Activated CD8-positive, alpha-beta T cell treated with anti-CD3 and anti-CD28 coated beads for 36 hours (primary cell): Measurements from ENCODE around the gene RXRA. TPM values are rescaled to one million over a fixed set of nuclear protein-coding genes. Genes with fewer than 3 reads are reported as not detected.

Experiments used
- ATAC-seq: fragments of 200-7000 bp; cut with Tn5 transposase; one replicate; pipeline ENCODE4 v1.10.0; 2021; ENCODE audit warnings: mild to moderate bottlenecking, moderate library complexity
- CTCF ChIA-PET: fragments of 350-600 bp; sonication (Branson Sonifier 250); formaldehyde crosslinking; loops from one replicate; lab custom pipeline; 2021; ENCODE audit warnings: antibody characterized with exemption; lab: Charles Lee
- POLR2A ChIA-PET: fragments of 350-600 bp; sonication (Branson Sonifier 250); formaldehyde crosslinking; loops from one replicate; lab custom pipeline; 2021; ENCODE audit warnings: antibody characterized with exemption; lab: Charles Lee
- DNase-seq: peaks from one replicate; pipeline ENCODE4 v3.0.0-alpha.2; 2020
- H3K27ac Mint-ChIP-seq: one replicate; pipeline ENCODE4 v1.8.0; 2021; ENCODE audit warnings: mild to moderate bottlenecking, mixed read lengths
- H3K27me3 Mint-ChIP-seq: one replicate; pipeline ENCODE4 v1.8.0; 2021; ENCODE audit warnings: mixed read lengths
- H3K36me3 Mint-ChIP-seq: one replicate; pipeline ENCODE4 v1.8.0; 2021; ENCODE audit warnings: low read depth, mixed read lengths
- H3K4me1 Mint-ChIP-seq: one replicate; pipeline ENCODE4 v1.8.0; 2021; ENCODE audit warnings: low read depth, mixed read lengths
- H3K4me3 Mint-ChIP-seq: one replicate; pipeline ENCODE4 v1.8.0; 2021; ENCODE audit warnings: mild to moderate bottlenecking, moderate library complexity, mixed read lengths
- H3K9me3 Mint-ChIP-seq: one replicate; pipeline ENCODE4 v1.8.0; 2021; ENCODE audit warnings: mixed read lengths
- intact Hi-C: fragments of 100-400 bp; cut with micrococcal nuclease; formaldehyde crosslinking; loops from one replicate; pipeline ENCODE4 v1.10.0; 2022
- total RNA-seq, 2 experiments: library from RNA; stranded (reverse); gene quantifications; one replicate each; pipeline ENCODE4 v1.2.3, GENCODE V29; 2021
- TF ChIP-seq, protein P1 (sequence below): fragments of 200-600 bp; IDR thresholded peaks from one replicate; pipeline ENCODE4 v1.8.0; 2022; ENCODE audit warnings: antibody characterized with exemption, mild to moderate bottlenecking

The RXRA gene
- total RNA-seq, 2 experiments from 2014 or later = 23.2 to 23.8 TPM

DNA sequence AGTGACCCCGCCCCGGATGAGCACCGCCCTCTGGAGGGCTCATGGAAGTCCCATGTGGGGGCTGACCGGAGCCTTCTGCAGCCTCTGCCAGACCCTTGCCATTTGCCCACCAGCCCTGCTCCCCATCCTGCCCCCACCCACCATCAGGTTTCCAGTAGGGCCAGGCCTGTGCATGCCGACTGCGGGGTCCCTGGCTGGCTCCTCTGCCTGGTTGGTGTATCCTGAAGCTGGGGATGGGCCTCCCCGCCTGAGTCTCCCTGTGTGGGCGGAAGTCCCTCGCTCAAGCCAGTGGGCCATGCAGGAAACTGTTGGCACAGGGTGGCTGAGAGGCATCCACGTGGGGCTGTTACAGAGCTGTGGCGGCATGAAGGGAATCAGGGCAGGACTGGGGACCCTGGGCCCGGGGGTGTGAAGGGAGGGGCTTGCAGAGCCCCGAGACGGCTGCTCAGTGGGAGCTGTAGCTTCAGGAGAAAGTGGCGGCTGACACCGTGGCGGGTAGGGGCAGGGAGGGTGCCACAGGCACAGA lies 88.7 kb downstream of the RXRA start:
- DNase-seq = no peak
- CTCF ChIA-PET = no interaction called here
- no peaks in the 10 kb centered on the region for H3K36me3 Mint-ChIP-seq
- ATAC-seq = no peak
- H3K27ac Mint-ChIP-seq = no peak overlapping the region
- H3K4me1 Mint-ChIP-seq = peaks cover under 1% of the 10 kb centered on the region
- no peak overlapping the region for H3K4me3 Mint-ChIP-seq
- no peaks in the 10 kb centered on the region for H3K27me3 Mint-ChIP-seq
- TF ChIP-seq, protein P1, sequence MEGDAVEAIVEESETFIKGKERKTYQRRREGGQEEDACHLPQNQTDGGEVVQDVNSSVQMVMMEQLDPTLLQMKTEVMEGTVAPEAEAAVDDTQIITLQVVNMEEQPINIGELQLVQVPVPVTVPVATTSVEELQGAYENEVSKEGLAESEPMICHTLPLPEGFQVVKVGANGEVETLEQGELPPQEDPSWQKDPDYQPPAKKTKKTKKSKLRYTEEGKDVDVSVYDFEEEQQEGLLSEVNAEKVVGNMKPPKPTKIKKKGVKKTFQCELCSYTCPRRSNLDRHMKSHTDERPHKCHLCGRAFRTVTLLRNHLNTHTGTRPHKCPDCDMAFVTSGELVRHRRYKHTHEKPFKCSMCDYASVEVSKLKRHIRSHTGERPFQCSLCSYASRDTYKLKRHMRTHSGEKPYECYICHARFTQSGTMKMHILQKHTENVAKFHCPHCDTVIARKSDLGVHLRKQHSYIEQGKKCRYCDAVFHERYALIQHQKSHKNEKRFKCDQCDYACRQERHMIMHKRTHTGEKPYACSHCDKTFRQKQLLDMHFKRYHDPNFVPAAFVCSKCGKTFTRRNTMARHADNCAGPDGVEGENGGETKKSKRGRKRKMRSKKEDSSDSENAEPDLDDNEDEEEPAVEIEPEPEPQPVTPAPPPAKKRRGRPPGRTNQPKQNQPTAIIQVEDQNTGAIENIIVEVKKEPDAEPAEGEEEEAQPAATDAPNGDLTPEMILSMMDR = no peak
- no peaks in the 10 kb centered on the region for H3K9me3 Mint-ChIP-seq
- intact Hi-C loops = no loop called here
- POLR2A ChIA-PET = interaction anchor here (1.0 kb wide), 1 partner anchor 9 kb away, joined by 4 read pairs; no protein-coding TSS in a partner anchor

DNA sequence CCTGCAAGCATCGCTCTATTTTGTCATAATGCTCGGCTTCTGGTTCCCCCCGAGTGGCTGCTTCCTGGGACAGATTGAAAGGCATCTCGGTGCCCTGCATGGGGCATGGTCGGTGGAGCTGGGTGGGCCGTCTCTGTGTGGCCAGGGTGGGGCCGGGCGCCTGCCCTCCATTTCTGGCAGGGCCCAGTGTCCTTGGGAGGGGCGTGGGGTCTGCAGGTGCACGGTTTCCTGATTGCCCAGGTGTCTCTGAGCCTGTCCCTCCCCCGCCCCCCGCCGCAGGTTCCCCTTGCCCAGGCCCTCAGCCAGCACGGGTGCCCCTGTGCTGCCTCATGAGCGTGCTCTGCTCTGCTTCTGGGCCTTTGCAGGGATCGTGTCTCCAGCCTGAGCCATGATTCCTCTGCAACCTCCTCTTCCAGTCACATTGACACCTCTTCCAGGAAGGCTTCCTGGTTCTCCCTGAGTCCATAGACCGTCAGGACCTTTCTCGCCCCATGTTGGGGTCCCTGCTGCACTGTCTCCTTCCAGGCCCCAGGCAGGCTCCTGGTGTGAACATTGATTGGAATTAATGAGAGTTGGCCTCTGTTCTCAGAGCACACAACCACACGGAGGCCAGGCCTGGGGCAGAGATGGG lies 90.2 kb downstream of the RXRA start:
- Mint-ChIP-seq H3K27ac (no peak overlapping the region), H3K9me3 (no peaks in the 10 kb centered on the region), H3K4me3 (no peak overlapping the region), H3K27me3 (no peaks in the 10 kb centered on the region), H3K36me3 (no peaks in the 10 kb centered on the region), H3K4me1 (no peaks in the 10 kb centered on the region)
- CTCF ChIA-PET = no interaction called here
- intact Hi-C loops = no loop called here
- TF ChIP-seq, protein P1 = no peak
- POLR2A ChIA-PET = no interaction called here
- no peak for ATAC-seq
- DNase-seq = no peak

DNA sequence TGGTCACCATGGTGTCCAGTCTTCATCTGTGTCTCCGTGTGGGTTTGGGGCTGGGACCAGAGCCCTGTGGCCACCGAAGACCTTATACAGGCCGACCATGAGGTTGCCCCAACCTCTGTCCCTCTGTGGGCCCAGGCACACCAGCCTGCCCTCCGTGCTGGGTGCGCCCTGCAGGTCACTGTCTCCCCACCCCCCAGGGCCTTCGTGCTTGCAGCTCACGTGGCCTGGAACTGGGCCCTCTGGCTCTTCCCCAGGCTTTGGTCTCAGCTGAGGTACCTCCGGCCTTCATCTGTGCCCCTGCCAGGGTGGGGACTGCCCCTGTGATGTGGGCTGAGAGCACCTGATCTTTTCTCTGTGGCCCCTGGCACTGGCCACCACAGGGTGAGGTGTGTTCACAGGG lies 92.1 kb downstream of the RXRA start:
- CTCF ChIA-PET = no interaction called here
- H3K36me3 Mint-ChIP-seq = no peaks in the 10 kb centered on the region
- intact Hi-C loops = no loop called here

DNA sequence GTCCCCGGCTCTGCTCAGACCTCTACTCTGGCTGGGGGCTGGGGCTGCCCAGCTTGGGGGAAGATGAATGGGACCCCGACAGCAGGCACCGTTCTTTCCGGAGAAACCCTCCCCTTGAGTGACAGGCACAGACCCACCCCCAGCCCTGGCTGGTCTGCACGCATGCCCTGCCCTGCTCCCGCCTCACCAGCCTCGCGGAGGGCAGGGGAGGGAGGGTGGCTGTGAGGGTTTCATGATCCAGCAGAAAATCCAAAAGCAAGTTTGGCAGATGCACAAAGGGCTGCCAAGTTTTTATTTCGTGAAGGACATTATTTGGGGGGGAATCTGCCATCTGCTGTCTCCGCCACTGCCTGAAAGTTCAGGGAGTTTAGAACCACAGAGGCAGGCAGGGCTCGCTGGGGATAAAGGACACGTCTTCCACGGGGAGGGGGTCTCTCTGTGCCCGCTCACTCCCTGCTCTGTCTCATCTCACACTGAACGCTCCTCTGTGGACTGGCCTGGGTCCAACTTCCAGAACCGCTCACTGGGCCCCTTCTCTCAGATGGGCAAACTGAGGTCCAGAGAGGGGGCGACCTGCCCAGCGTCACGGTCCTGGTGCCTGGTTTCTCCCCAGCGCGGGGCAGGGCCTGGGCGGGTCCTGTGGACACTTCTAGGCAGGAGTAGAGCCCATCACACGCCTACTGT lies 92.9 kb downstream of the RXRA start:
- ATAC-seq = no peak
- Mint-ChIP-seq H3K36me3 (no peaks in the 10 kb centered on the region), H3K4me1 (no peaks in the 10 kb centered on the region), H3K9me3 (no peaks in the 10 kb centered on the region), H3K4me3 (no peak overlapping the region), H3K27ac (no peak overlapping the region), H3K27me3 (no peaks in the 10 kb centered on the region)
- no peak for DNase-seq
- TF ChIP-seq, protein P1 = no peak
- POLR2A ChIA-PET = interaction anchor here (1.4 kb wide), 1 partner anchor 23 kb away, joined by 3 read pairs; no protein-coding TSS in a partner anchor
- CTCF ChIA-PET = no interaction called here
- intact Hi-C loops = no loop called here

More for the DNA sequence above, 92.1 kb downstream of the RXRA start:
- no peaks in the 10 kb centered on the region for H3K27me3 Mint-ChIP-seq
- no peak overlapping the region for H3K27ac Mint-ChIP-seq
- no peaks in the 10 kb centered on the region for H3K9me3 Mint-ChIP-seq
- no peak overlapping the region for H3K4me3 Mint-ChIP-seq
- ATAC-seq (no peak), DNase-seq (no peak)
- POLR2A ChIA-PET = interaction anchor here (1.2 to 1.4 kb wide), 2 partner anchors 22 to 43 kb away, joined by 3 to 4 read pairs; no protein-coding TSS in a partner anchor
- TF ChIP-seq, protein P1 = no peak
- H3K4me1 Mint-ChIP-seq = no peaks in the 10 kb centered on the region

DNA sequence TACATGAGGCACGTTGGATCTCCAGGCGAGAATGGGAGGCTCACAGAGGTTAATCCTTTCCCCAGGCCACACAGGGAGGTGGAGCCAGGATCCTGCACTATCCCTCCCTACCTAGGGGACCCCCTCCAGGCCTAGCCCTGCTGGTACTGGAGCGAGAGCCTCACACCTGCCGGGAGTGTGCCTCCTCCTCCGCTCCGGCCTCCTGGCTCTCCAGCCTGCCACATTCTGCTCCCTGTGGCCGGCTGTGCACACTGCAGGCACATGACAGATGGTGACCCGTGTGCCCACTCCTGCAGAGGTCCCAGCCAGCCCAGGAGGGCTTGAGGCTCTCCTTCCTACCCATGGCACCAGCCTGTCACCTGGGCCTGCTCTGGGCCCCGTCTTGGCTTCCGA lies 93.4 kb downstream of the RXRA start:
- H3K4me3 Mint-ChIP-seq = no peak overlapping the region
- intact Hi-C loops = no loop called here
- peak; percentile 40 for ATAC-seq
- ChIA-PET CTCF (no interaction called here), POLR2A (no interaction called here)
- TF ChIP-seq, protein P1 = peak; percentile 32
- H3K36me3 Mint-ChIP-seq = no peaks in the 10 kb centered on the region
- no peak overlapping the region for H3K27ac Mint-ChIP-seq
- no peaks in the 10 kb centered on the region for H3K9me3 Mint-ChIP-seq
- no peak for DNase-seq
- no peaks in the 10 kb centered on the region for H3K4me1 Mint-ChIP-seq
- H3K27me3 Mint-ChIP-seq = no peaks in the 10 kb centered on the region
